HG03457 (cell line): ENCODE data around the gene MCHR1.
"Not testable (repeated sequence)": the region's sequence is repeated elsewhere in the genome, so short reads cannot be mapped to it uniquely, and the experiment has no call there.

ENCODE experiments used
- ATAC-seq: cut with Tn5 transposase; IDR thresholded peaks from one replicate; pipeline ENCODE4 v1.9.1; 2021; ENCODE audit warnings: moderate number of reproducible peaks; ENCODE audit not compliant: unreplicated experiment

The MCHR1 gene

DNA sequence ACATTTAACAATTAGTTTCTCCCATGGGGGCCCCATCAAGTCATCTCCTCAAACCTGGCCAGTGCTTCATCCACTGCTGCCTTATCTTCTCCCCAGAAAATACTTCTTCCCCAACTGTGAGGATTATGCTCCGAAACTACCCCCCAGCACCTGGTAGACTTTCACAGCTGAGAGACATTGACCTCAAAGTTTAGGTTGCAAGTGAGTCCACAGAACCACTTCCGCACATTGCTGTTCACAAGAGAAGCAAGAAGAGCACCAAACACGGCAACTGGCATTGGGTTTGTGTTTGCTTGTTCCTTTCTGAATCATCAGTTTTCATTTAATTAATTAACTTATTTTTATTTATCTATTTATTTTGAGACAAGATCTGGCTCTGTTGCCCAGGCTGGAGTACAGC lies 6.1 kb downstream of the MCHR1 start:
- no peak for ATAC-seq

DNA sequence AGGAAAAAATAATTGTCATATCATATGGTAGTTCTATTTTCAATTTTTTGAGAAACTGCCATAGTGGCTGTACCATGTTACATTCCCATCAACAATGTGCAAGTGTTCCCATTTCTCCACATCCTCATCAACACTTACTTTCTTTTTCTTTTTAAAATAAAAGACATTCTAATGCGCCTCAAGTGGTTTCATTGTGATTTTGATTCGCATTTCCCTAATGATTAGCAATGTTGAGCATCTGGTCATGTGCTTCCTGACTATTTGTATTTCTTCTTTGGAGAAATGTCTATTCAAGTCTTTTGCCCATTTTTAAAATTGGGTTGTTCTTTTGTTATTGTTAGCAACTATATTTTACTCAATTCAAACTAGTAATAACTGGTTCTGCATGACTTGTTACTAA lies 8.4 kb downstream of the MCHR1 start:
- ATAC-seq = no peak

DNA sequence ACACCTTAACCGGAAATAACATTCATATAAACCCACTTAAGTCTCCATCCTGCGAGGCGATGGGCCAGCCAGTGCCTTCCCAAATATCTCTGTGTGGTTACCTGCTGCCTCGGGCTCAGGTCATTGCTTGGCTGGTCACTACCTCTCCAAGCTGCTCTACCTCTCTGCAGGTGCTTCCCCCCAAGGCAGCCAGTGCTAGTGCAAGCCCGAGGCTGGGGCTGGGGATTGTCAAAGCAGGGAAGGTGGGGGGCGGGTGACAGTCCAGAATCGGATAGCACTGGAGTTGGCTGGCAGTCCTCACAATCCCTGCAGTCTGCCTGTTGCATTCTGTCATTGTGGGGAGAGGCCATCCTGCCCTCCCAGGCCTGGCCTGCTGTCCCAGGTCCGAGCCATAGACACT lies 11.1 kb downstream of the MCHR1 start:
- no peak for ATAC-seq

DNA sequence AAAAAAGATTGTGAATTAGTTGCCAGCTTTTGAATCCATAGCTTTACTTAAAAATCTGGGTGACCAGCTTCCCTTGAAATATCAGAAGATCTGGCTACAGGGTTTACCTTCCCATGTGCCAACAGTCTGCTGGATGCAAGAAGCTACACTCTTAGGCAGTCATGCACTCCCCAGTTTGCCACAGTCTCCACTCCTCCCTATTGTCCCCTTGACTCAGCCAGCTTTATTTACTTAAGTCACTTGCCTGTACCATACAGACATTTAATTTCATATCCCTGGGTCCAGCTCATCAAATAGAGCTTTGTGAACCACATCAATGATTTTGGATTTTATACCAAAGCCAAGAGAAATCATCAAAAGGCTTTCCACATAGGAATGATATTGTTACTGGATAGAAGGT lies 12.2 kb downstream of the MCHR1 start:
- ATAC-seq = no peak

DNA sequence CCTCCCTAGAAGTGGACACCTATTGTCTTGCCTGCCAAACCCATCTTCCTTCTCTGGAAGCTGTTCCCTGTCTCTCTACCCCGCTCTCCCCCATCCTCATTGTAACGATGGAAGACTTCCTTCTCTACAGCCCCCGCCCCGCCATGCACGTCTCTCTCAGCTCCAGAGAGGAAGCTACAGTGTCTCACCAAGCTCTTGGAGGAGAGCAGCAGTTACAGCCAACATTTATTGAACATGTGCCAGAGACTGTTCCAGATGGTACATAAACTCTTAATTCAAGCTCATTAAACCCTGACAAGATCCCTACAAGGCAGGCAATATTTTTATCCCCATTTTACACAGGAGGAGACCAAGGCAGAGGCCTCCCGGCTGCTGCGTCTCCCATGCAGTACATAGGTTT lies 15.1 kb downstream of the MCHR1 start:
- ATAC-seq = no peak

DNA sequence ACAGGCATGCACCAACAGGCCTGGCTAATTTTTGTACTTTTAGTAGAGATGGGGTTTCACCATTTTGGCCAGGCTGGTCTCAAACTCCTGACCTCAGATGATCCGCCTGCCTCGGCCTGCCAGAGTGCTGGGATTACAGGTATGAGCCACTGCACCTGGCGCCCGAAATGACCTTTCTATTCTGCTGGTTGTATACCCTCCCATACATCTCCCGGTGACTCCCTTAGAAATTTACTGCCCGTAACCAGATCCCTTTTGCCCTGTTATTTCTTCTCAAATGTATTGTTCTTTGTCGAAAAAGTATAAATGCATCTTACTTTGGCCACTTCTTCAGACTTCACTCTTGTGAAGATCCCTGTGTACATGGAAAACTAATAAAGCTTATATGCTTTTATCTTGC lies 22.0 kb downstream of the MCHR1 start:
- no peak for ATAC-seq

DNA sequence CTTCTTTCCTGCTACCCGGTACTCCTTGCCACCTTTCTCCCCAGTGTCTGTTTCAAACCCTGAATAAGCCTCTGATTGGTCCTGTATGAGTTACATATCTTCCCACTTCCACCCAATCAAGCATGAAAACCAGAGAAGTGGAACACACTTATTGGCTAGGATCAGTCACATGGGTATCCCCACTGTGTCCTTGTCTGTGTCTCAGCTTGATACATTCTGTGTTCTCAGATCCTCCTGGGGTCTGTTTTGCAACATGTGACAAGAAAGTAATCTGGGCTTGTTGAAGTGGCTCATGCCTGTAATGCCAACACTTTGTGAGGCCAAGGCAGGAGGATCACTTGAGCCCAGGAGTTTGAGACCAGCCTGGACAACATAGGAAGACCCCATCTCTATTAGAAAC lies 23.9 kb downstream of the MCHR1 start:
- no peak for ATAC-seq

DNA sequence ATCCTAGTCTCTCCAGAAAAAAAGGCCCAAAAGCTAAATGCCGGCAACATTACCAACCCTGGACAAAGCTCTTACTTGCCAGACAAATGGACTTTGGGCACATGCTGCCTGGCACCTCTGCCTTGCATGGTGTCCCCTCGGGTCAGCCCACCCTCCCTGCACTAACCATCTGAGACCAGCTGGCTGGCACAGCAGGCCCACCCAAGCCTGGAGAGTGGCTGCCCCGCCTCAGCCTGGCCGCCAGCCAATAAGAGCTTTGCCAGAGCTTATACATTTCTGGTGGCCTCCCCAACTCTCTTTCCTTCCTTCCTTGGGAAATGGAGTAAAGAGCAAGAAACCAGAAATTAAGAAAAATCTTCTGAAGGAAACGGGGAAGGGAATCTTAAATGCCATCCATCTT lies 24.5 kb downstream of the MCHR1 start:
- ATAC-seq = no peak

DNA sequence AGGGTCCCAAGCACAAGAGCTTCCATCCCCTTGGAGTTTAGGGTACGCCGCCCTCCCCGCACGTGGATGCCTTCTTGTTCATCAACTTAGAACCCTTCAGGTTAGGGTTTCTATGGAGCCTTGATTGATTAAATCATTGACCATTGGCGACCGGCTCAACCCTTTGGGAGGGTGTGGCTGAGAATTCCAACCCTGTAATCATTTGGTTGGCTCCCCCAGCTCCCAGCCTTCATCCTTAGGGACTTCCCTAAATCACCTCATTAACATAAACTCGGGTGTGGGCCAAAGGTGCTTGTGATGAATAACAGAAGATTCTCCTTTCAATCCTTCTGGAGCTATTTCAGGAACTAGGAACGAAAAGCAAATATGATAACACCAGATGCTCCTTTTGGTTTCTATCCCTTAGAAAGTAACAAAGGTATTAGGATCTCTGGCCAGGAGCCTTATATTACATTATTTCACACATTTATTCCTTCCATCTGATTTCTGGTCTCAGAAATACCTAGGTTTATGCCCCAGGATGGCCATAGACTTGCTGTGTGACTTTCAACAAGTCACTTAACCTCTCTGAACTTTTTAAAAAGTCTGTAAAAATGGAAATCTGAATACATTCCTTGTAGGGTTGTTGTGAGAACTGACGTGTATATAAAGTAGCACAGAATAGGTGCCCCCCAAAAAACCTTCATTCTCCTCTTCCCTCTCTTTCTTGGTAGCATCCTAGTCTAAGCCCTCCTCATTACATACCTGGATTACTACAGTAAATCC lies 26.8 kb downstream of the MCHR1 start:
- ATAC-seq = no peak

DNA sequence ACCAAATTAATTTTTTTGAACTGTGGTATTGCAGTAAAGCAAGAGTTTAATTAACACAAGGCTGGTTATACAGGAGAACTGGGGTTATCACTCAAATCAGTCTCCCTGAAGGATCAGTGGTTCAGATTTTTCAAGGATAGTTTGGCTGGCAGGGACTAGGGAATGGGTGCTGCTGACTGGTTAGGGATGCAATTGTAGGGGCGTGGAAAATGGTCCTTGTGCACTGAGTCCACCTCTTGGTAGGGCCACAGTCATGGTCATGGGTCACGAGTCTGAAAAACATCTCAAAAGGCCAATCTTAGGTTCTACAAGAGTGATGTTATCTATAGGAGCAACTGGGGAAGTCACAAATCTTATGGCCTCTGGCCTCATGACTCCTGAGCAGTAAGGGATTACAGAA lies 27.9 kb downstream of the MCHR1 start:
- no peak for ATAC-seq

DNA sequence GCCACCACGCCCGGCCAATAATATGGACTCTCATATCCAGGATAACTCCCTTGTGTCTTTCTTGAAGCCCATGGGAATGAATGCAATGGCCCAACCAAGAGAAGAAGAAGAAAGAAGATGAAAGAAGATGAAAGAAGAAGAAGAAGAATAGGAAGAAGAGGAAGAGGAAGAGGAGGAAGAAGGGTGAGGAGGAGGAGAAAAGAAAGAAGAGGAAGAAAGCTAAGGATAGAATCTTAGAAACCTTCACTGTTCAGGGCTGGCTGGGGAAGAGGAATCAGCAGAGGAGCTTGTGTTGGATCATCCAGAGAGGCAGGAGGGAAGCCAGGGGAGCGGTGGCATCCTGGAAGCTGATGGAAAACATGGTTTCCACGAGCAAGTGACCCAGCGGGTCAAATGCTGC lies 28.9 kb downstream of the MCHR1 start:
- ATAC-seq = no peak

DNA sequence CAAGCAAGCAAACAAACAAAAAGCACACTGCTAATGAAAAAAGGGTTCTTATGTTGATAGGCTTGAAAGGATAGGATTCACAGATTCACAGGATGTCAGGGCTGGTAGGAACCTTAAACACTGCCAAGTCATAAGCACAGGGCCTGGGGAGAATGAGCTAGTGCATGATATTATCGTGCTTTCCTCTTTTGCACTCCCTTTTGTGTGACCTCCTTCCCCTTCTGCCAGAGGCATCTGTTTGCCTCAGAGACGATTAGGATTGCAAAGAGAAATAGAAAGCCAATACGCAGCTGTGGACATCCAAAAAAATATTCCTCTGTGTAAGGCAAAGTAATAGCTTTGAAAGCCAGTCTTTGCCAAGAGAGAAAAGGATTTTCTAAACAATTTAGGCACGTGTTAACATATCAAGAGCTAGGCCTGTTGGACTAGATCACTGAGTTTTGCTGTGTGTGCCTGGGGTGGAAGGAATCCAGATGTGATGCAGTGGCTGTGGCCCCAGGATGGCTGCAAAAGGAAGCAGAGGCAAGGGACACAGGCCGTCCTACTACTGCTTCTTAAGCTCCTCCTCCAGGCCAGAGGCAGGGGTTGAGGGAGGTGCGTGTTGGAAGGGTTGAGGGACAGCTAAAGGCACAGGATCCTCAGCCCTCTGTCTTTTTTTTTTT lies 30.6 kb downstream of the MCHR1 start:
- no peak for ATAC-seq

DNA sequence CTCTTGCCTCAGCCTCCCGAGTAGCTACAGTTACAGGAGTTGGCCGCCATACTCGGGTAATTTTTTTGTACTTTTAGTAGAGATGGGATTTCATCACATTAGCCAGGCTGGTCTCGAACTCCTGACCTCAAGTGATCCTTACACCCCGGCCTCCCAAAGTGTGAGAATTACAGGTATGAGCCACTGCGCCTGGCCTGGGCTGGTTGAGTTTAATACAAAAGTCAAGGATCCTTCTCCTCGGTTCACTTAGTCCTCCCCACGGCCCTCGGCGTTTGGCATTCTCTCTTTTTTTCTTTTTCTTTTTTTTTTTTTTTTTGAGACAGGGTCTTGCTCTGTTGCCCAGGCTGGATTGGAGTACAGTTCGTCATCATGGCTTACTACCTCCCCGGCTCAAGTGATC lies 33.0 kb downstream of the MCHR1 start:
- no peak for ATAC-seq

DNA sequence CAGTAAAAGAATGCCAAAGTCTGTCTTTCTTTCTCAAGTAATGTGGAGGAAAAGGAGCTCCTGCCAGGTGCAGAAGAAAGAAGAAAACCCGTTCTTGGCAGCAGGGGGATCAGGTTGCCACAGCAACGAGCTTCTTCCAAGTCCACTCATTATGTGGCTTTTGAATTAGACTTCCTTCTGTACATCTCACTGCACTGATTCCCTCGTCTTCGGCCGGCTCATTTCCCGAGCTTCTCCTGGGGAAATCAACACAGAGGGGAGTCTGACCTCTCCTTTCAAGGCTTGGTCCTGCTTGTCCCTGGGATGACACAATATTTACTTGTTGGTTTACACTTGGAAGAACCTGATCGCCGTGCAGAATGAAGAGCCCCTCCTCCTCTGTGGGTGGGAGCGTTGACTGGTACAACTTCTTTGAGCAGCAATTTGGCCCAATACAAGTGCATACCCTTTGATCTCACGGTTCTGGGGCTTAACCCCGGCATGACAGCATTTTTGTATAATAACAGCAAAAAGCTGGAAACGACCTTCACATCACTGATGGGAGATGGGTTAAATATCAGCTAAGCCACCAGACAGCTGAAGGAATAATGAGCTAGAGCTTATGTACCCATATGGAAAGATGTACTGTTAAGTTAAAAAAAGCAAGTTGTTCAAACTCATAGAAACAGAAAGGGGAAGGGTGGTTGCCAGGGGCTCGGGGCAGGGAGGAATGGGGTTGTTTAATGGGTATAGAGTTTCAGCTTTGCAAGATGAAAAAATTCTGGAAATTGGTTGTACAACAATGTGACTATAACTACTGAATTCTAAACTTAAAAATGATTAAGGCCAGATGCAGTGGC lies 35.4 kb downstream of the MCHR1 start:
- no peak for ATAC-seq

DNA sequence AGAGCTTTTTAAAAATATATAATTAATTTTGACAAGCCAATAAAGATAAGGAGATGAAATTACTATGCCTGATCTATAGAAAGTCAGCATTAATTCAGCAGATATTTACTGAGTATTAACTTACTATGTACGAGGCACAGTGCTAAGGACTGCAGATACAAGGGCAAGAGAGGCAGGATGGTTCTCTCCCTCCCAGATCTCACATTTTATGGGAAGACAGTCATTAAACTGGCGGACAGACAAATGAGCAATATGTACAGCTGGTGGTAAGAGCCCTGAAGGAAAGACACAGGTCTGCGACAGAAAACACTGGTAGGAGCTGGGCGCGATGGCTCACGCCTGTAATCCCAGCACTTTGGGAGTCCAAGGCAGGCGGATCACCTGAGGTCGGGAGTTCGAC lies 36.8 kb downstream of the MCHR1 start:
- ATAC-seq = no peak

DNA sequence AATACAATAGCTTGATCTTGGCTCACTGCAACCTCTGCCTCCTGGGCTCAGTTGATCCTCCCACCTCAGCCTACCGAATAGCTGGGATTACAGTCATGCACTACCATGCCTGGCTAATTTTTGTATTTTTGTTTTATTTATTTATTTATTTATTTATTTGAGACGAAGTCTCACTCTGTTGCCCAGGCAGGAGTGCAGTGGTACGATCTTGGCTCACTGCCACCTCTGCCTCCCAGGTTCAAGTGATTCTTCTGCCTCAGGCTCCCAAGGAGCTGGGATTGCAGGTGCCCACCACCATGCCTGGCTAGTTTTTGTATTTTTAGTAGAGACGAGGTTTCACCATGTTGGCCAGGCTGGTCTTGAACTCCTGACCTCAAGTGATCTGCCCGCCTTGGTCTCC lies 38.4 kb downstream of the MCHR1 start:
- not testable (repeated sequence) for ATAC-seq

DNA sequence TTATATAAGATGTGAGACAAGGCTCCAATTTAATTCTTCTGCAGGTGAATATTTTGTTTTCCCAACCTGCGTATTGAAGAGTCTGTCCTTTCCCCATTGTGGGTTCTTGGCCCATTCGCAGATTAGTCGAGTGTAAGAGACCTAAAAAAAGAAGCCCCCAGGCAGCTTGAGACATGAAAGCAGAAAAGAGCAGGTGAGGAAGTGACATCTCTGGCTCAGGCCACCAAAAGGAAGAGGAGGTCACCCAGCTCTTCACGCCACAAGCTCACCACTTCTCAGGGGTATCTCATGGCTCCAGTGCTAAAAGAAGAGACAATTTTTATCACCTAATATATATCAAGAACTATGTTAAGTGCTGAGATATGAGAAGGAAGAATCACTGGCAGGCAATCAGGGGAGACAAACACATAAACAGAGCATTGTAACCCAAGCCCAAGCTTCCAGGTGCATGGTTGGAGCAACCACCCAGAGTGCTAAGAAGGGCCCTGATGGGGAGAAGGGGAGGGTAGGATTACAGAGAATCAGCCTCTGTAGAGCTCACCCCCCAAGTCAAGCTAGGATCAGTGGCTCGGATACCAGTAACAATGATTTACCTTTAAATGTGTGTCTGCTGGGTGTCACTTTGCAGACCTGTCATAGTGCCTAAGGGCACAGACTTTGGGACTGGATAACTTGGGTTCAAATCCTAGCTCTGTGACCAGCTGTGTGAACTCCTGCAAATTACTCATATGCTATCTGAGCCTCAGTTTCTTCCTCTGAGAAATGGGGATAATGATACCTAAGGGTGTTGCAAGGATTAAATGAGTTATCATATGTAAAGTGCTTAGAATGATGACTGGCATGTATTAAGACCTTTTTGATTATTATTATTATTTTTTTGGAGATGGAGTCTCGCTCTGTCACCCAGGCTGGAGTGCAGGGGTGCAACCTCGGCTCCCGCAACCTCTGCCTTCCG lies 39.2 kb downstream of the MCHR1 start:
- no peak for ATAC-seq

DNA sequence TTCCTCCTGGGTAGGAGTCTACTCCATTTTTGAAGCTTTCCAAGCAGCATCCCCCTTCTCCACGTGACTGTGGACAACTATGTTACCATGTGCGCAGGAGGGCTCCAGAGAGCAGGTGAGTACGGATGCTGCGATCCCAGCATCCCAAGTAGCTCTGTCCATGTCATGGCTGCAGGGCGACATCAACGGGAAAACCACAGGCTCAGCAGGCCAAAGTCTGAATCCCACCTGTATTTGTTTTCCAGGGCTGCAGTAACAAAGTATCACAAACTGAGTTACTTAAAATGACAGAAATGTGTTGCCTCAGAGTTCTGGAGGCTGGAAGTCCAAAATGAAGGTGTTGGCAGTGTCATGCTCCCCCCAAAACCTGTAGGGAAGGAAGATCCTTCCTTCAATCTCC lies 40.3 kb downstream of the MCHR1 start:
- no peak for ATAC-seq

DNA sequence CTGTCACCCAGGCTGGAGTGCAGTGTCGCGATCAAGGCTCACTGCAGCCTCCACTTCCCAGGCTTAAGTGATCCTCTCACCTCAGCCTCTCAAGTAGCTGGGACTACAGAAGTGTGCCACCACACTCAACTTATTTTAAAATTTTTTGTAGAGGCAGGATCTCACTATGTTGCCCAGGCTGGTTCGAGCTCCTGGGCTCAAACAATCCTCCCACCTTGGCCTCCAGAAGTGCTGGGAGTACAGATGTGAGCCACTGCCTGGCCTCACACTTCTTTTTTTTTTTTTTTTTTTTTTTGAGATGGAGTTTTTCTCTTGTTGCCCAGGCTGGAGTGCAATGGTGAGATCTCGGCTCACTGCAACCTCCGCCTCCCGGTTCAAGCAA lies 40.9 kb downstream of the MCHR1 start:
- not testable (repeated sequence) for ATAC-seq

DNA sequence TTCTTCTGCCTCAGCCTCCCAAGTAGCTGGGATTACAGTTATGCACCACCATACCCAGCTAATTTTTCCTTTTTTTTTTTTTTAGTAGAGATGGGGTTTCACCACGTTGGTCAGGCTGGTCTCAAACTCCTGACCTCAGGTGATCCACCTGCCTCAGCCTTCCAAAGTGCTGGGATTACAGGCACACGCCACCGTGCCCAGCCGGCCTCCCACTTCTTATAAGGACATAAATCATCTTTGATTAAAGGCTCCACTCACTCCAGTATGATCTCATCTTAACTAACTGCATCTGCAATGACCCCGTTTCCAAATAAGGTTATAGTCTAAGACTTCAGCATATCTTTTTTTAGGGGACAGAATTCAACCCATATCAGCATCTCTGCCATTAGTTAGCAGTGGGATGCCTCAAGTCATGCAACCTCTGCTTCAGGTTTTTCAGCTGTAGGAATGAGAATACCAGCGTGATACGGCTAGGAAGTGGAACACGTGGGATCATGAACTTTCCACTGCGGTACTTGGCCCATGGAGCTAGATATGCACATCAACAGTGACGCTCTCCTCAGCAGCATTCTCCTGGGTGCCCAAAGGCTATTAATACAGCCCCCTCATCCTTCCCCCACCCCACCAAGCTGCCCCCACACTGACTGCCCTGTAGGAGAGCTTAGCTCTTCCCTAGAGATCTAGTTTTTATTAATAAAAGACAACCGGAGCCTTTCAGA lies 41.4 kb downstream of the MCHR1 start:
- ATAC-seq = no peak
